ENCODE results near the gene INPP5K.
A peak's percentile ranks its signal among the peaks of the same experiment; 100 is the strongest.

DNA sequence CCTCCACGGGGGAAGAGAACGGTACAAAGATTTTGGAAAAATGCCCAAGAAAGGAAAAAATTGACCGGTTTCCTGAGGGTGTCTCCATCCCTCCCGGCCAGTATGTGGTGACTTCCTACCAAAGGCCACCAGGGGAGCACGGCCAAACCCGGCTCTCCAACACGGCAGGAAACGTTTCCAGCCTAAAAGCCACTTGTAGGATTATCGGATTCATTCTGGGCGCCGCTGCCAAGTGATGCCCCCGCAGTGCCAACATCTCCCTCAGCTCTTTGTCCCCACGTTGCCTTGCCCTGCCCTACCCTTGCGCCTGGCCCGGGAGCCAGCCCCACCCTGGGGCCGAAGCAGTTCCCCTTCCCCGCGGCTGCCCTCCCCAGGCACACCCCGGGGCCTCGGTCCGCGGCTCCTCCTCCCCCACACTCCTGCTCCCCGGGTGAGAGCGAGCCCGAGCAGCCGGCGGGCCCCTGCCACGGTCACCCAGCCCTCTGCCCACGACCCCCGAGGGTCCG is 61.1 kb downstream of the INPP5K start:
- TF ChIP-seq, protein P1, sequence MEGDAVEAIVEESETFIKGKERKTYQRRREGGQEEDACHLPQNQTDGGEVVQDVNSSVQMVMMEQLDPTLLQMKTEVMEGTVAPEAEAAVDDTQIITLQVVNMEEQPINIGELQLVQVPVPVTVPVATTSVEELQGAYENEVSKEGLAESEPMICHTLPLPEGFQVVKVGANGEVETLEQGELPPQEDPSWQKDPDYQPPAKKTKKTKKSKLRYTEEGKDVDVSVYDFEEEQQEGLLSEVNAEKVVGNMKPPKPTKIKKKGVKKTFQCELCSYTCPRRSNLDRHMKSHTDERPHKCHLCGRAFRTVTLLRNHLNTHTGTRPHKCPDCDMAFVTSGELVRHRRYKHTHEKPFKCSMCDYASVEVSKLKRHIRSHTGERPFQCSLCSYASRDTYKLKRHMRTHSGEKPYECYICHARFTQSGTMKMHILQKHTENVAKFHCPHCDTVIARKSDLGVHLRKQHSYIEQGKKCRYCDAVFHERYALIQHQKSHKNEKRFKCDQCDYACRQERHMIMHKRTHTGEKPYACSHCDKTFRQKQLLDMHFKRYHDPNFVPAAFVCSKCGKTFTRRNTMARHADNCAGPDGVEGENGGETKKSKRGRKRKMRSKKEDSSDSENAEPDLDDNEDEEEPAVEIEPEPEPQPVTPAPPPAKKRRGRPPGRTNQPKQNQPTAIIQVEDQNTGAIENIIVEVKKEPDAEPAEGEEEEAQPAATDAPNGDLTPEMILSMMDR (IDR thresholded peaks at IDR 0.05) = peak in 1 of 3 donors; percentile 51
- no peak for TF ChIP-seq POLR2A (IDR thresholded peaks at IDR 0.05)
